Left lung (tissue), 10 donors: Measurements from ENCODE around the gene AMY1A. TPM values are rescaled to one million over a fixed set of nuclear protein-coding genes. Genes with fewer than 3 reads are reported as not detected.
"Not testable (repeated sequence)": the region's sequence is repeated elsewhere in the genome, so short reads cannot be mapped to it uniquely, and the experiment has no call there.

Experiments
- ATAC-seq: fragments of 200-7000 bp; cut with Tn5 transposase; one replicate; pipeline ENCODE4 v1.9.1; 2020; ENCODE audit warnings: moderate library complexity
- DNase-seq, 4 donors: peaks; one replicate each; pipeline ENCODE4 v3.0.0-alpha.2; 2013 to 2020
- H3K27ac ChIP-seq, 2 donors: fragments of 200-600 bp; sonication (generic) in 1 of 2; one replicate each; pipeline versions ENCODE4 v1.5.0 to v1.8.0; 2020 to 2021
- H3K27me3 ChIP-seq, 2 donors: fragments of 200-600 bp; sonication (generic) in 1 of 2; one replicate each; pipeline versions ENCODE4 v1.5.0 to v1.8.0; 2020 to 2021
- H3K36me3 ChIP-seq, 2 donors: fragments of 200-600 bp; sonication (generic) in 1 of 2; one replicate each; pipeline versions ENCODE4 v1.5.0 to v1.8.0; 2020 to 2021
- H3K4me1 ChIP-seq, 2 donors: fragments of 200-600 bp; one replicate each; pipeline ENCODE4 v1.8.0; 2021
- H3K4me3 ChIP-seq, 2 donors: fragments of 200-600 bp; sonication (generic) in 1 of 2; one replicate each; pipeline versions ENCODE4 v1.5.0 to v1.8.0; 2020 to 2021; ENCODE audit warnings: mild to moderate bottlenecking in 1 of 2
- H3K9me3 ChIP-seq, 2 donors: fragments of 200-600 bp; sonication (generic) in 1 of 2; one replicate each; pipeline versions ENCODE4 v1.5.0 to v1.8.0; 2020 to 2021
- intact Hi-C, 2 donors: fragments of 100-400 bp; cut with DNase I; formaldehyde crosslinking; loops; one replicate each; pipeline versions ENCODE4 v1.11.2 to v1.14.2; 2022
- polyA plus RNA-seq, 6 donors: library from polyadenylated mRNA; unstranded; fragments of 120-200 nt; gene quantifications; one replicate each; pipeline ENCODE4 v1.2.1, GENCODE V29; 2013; ENCODE audit not compliant: insufficient read length in 6 of 6
- total RNA-seq, 2 donors: library from RNA; stranded (reverse); fragmentation: NEBNext Ultra II Directional; extraction: Animal tissue kit (Norgen Biotek cat#: 25700); gene quantifications; one replicate each; pipeline ENCODE4 v1.2.1, GENCODE V29; 2021
- donor health status: DM: no; HTN: yes; CAD: no.
- donor health status: DM: no; HTN: no; CAD: no.

The AMY1A gene
- total and polyA plus RNA-seq, 8 donors, result 0.17 to 9.1 (median 1.1) TPM; not detected in 2

DNA sequence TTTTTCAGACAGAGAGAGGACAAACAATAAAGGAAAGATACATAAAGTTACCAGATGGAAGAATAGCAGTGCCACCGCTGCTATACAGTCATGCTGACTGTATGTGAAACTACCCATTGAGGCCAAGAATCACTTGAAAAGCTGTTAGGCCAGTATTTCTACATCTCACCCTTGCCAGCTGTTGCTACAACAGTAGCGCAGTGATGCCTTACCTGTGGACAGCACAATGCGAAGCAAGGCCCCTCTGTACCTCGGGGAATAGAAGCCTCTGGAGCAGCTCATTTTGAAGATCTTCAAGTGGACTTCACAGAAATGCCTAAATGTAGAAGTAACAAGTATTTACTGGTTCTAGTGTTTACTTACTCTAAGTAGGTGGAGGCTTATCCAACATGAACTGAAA is 45.1 kb downstream of the AMY1A start:
- intact Hi-C loops, H3K4me3 ChIP-seq, H3K27me3 ChIP-seq, H3K36me3 ChIP-seq, H3K9me3 ChIP-seq, H3K27ac ChIP-seq, DNase-seq, H3K4me1 ChIP-seq: not testable (repeated sequence)
- peak; percentile 93 for ATAC-seq

DNA sequence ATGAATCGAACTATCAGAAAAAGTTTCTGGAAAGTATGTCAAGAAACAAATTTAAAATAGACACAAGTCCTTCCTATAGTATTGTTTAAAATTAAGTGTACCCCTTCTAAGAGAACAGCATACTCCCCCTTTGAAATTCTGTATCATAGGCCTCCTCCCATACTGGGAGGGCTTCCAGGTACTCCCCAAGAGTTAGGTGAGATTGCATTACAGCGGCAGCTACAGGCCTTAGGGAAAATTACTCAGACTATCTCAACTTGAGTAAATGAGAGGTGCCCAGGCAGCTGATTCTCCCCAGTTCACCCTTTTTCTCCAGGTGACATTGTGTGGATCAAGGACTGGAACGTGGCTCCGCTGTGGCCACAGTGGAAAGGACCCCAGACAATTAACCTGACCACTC is 45.7 kb downstream of the AMY1A start:
- H3K36me3 ChIP-seq, DNase-seq, H3K4me3 ChIP-seq, H3K4me1 ChIP-seq, H3K27me3 ChIP-seq, intact Hi-C loops, H3K9me3 ChIP-seq, H3K27ac ChIP-seq: not testable (repeated sequence)
- ATAC-seq, result peak; percentile 54

DNA sequence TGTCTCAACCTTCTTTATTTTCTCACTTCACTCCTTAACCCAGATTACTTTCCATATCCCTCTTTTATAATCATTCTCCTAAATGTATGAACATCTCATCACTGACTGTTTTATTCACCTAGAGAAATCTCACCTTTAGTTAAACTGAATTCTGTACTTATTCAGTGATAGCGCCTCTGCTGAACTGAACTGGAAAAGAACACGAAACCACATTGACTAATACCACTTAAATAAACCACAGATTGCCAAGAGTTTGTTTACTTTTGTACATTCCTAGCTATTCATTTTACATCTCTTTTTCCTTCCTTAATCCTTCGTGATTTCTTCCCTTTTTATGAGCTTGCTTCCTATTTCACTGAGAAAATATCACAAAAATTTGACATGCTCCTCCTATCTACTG is 52.1 kb downstream of the AMY1A start:
- ATAC-seq, result peak; percentile 91
- H3K4me3 ChIP-seq, H3K36me3 ChIP-seq, H3K27ac ChIP-seq, DNase-seq, H3K9me3 ChIP-seq, H3K4me1 ChIP-seq, intact Hi-C loops, H3K27me3 ChIP-seq: not testable (repeated sequence)

DNA sequence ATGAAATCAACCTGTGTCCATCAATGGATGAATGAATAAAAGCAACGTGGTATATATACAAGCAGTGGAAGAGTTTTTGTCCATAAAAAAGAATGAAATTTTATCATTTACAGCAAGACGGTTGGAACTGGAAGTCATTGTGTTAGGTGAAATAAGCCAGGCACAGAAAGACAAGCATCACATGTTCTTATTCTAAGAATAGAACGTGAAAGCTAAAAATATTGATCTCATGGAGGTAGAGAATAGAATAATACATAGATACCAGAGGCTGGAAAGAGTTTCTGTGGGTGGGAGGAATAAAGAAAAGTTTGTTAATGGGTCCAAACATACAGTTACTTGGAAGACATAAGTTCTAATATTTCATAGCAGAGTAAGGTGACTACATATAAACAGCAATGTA is 54.8 kb downstream of the AMY1A start:
- intact Hi-C loops, H3K27me3 ChIP-seq, DNase-seq, ATAC-seq, H3K4me1 ChIP-seq, H3K27ac ChIP-seq, H3K4me3 ChIP-seq, H3K36me3 ChIP-seq, H3K9me3 ChIP-seq: not testable (repeated sequence)

Other genes starting within 250 kb of the AMY1A start
- gene RNPC3, start 130.1 kb upstream of the AMY1A start, total RNA-seq, result 10 to 100 TPM; 21.2 to 25.2 TPM
- 10 to 100 TPM; 42.6 to 75.6 (median 59.6) TPM for gene RNPC3, start 130.1 kb upstream of the AMY1A start, polyA plus RNA-seq
- gene AMY2B, start 84.2 kb upstream of the AMY1A start, total RNA-seq, result 10 to 100 TPM; 10.1 to 14.5 TPM
- gene AMY2B, start 84.2 kb upstream of the AMY1A start, polyA plus RNA-seq, result 10 to 100 TPM; 26.8 to 44.9 (median 36.0) TPM
- gene AMY2A, start 38.3 kb upstream of the AMY1A start, total RNA-seq, result not detected
- gene AMY2A, start 38.3 kb upstream of the AMY1A start, polyA plus RNA-seq, result under 1 TPM in 4 of 6 donors, not detected in 2; 0.35 to 0.84 (median 0.46) TPM
- 1 to 10 TPM; 2.5 to 5.2 TPM for gene AMY1B, start 40.5 kb downstream of the AMY1A start, total RNA-seq
- gene AMY1B, start 40.5 kb downstream of the AMY1A start, polyA plus RNA-seq, result 1 to 10 TPM in 1 of 6 donors, under 1 TPM in 3, not detected in 2; 0.17 to 2.3 (median 0.38) TPM
- gene AMY1C, start 94.1 kb downstream of the AMY1A start, total RNA-seq, result 10 to 100 TPM in 1 of 2 donors, 1 to 10 TPM in 1; 3.7 to 30.9 TPM
- gene AMY1C, start 94.1 kb downstream of the AMY1A start, polyA plus RNA-seq, result 1 to 10 TPM in 5 of 6 donors, under 1 TPM in 1; 0.73 to 6.0 (median 3.6) TPM